H1 (cell line): ENCODE data around the gene TRIM7. TPM values are rescaled to one million over a fixed set of nuclear protein-coding genes. Genes with fewer than 3 reads are reported as not detected.
A peak's percentile ranks its signal among the peaks of the same experiment; 100 is the strongest.

ENCODE experiments used
- ASH2L ChIP-seq: fragments of 200-600, 300-600 bp; sonication (generic); IDR thresholded peaks from one replicate; pipeline ENCODE4 v1.7.1; 2017; ENCODE audit warnings: low read length
- BACH1 ChIP-seq: IDR thresholded peaks from 2 replicates; pipeline ENCODE4 v1.6.1; 2012; ENCODE audit warnings: low read length, improper control_type of control experiment
- CEBPB ChIP-seq: IDR thresholded peaks from 2 replicates; pipeline ENCODE4 v1.6.1; 2012; ENCODE audit warnings: low read depth, low read length
- EGR1 ChIP-seq: IDR thresholded peaks from 2 replicates; pipeline ENCODE4 v1.6.1; 2011; ENCODE audit warnings: low read depth, low read length, borderline replicate concordance
- FOSL1 ChIP-seq: IDR thresholded peaks from 2 replicates; pipeline ENCODE4 v1.6.1; 2011; ENCODE audit warnings: mild to moderate bottlenecking, low read depth, low read length, moderate library complexity; ENCODE audit not compliant: insufficient read depth
- GTF2F1 ChIP-seq: IDR thresholded peaks from 2 replicates; pipeline ENCODE4 v1.6.1; 2012; ENCODE audit warnings: low read depth, low read length, improper control_type of control experiment, borderline replicate concordance
- JUN ChIP-seq: IDR thresholded peaks from 2 replicates; pipeline ENCODE4 v1.6.1; 2011; ENCODE audit warnings: low read depth, mild to moderate bottlenecking, improper control_type of control experiment, low read length
- KDM4A ChIP-seq: IDR thresholded peaks from one replicate; pipeline ENCODE4 v1.7.1; 2012; ENCODE audit warnings: low read depth, mild to moderate bottlenecking, moderate library complexity, low read length, inconsistent platforms; ENCODE audit not compliant: severe bottlenecking
- MAFK ChIP-seq: IDR thresholded peaks from 2 replicates; pipeline ENCODE4 v1.6.1; 2012; ENCODE audit warnings: low read depth, mild to moderate bottlenecking, improper control_type of control experiment, low read length
- NRF1 ChIP-seq: IDR thresholded peaks from 2 replicates; pipeline ENCODE4 v1.6.1; 2011; ENCODE audit warnings: mild to moderate bottlenecking, low read depth, low read length, improper control_type of control experiment
- PHF8 ChIP-seq: fragments of 200-600 bp; sonication (generic); conservative IDR thresholded peaks from 2 replicates; pipeline ENCODE4 v1.7.1; 2012; ENCODE audit warnings: low read depth, mild to moderate bottlenecking, inconsistent platforms, low read length, moderate library complexity
- RAD21 ChIP-seq, 2 experiments: IDR thresholded peaks in 1 of 2; conservative IDR thresholded peaks in 1 of 2; 2 replicates each; pipeline ENCODE4 v1.6.1; 2011; ENCODE audit warnings: low read depth in 2 of 2, low read length in 2 of 2, improper control_type of control experiment in 1 of 2, inconsistent platforms in 1 of 2, mild to moderate bottlenecking in 1 of 2, moderate library complexity in 1 of 2
- RNF2 ChIP-seq: fragments of 200-900, 300-1000 bp; sonication (generic); IDR thresholded peaks from 2 replicates; pipeline ENCODE4 v1.7.1; 2016; ENCODE audit warnings: borderline replicate concordance, low read depth, mild to moderate bottlenecking, antibody characterized with exemption, low read length; ENCODE audit not compliant: poor library complexity, severe bottlenecking; ENCODE audit errors: missing control alignments
- SIRT6 ChIP-seq: IDR thresholded peaks from one replicate; pipeline ENCODE4 v1.7.1; 2012; ENCODE audit warnings: low read length, inconsistent platforms
- SP4 ChIP-seq: IDR thresholded peaks from 2 replicates; pipeline ENCODE4 v1.6.1; 2012; ENCODE audit warnings: low read length, inconsistent platforms
- TAF1 ChIP-seq: IDR thresholded peaks from 2 replicates; pipeline ENCODE4 v1.6.1; 2011; ENCODE audit warnings: mild to moderate bottlenecking, low read depth, low read length
- TAF7 ChIP-seq: optimal IDR thresholded peaks from 2 replicates; pipeline ENCODE3; 2011; ENCODE audit warnings: low read depth, mild to moderate bottlenecking, inconsistent platforms, low read length, moderate library complexity, borderline replicate concordance
- TEAD4 ChIP-seq: IDR thresholded peaks from 2 replicates; pipeline ENCODE4 v1.6.1; 2012; ENCODE audit warnings: low read depth, low read length, inconsistent platforms, mixed read lengths
- YY1 ChIP-seq: IDR thresholded peaks from 2 replicates; pipeline ENCODE4 v1.6.1; 2011; ENCODE audit warnings: low read depth, mild to moderate bottlenecking, low read length
- polyA plus RNA-seq, 7 experiments: library from polyadenylated mRNA; depleted of rRNA in 3 of 7; stranded (reverse) in 5 of 7; unstranded in 2 of 7; fragments of >200 nt in 5 of 7; fragments of 200-250 nt in 2 of 7; gene quantifications; 1 replicate in 5 of 7; 2 replicates in 1 of 7; 4 replicates in 1 of 7; pipeline versions ENCODE4 v1.2.1 to v1.2.3, GENCODE V29; 2011 to 2013; ENCODE audit warnings: missing spikeins in 2 of 7, mixed read lengths in 2 of 7
- total RNA-seq: library from RNA; stranded (reverse); fragmentation: NEBNext Ultra II Directional; extraction: Animal tissue kit (Norgen Biotek cat#: 25700); gene quantifications from 2 replicates; pipeline ENCODE4 v1.2.1, GENCODE V29; 2021
- TF ChIP-seq, protein P1 (sequence below): IDR thresholded peaks from 2 replicates; pipeline ENCODE4 v1.6.1; 2011; ENCODE audit warnings: low read length, improper control_type of control experiment
- TF ChIP-seq, protein P2 (sequence below): IDR thresholded peaks from 2 replicates; pipeline ENCODE4 v1.6.1; 2012; ENCODE audit warnings: low read length, inconsistent platforms

The TRIM7 gene
- total and polyA plus RNA-seq, 2 of the 8 experiments (the other 6 are each of a cell fraction or from before 2014, with no cell fraction given): 0.36 to 0.47 TPM

DNA sequence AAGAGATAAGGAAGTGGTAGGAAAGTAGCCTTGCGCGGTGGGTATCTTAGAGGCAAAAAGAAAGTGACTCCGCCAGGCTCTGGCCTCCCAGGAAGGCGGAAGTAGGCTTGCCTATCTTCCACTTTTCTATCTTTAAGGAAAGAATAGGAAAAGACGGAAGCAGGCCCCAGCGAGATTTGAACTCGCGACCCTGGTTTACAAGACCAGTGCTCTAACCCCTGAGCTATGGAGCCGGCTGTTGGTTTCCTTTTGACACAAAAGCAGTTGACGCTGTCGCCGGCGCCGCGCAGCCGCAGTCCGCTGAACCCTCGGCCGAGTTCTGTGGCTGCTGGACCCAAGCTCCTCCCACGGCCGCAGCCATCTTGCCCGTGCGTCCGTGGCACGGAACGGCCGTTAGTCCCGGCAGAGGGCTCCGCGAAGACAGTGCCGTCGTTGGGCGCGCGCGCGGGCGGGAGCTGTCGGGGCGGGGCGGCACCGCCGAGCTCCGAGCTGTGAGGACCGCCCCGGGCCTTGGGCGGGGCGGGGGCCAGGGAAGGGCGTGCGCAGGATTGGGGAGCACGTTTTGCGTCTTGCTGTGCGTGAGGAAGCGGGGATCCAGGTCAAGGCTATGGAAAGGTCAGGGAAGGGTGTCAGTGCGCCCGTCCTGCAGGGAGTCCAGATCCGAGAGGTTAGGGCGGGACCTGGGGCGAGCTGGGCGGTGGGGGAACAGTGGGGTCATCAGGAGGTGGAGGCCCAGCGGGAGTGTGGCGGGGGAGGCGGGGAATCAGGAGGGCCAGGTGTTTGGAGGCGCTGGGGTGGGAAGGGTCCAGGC, 13.3 kb downstream of the TRIM7 start (continued):
- TF ChIP-seq NRF1: peak; percentile 63
- TF ChIP-seq ASH2L: peak; percentile 97
- TF ChIP-seq RNF2: no peak
- peak; percentile 40; the same call in 1 of the 2 replicates for TF ChIP-seq CEBPB
- TF ChIP-seq, protein P1, sequence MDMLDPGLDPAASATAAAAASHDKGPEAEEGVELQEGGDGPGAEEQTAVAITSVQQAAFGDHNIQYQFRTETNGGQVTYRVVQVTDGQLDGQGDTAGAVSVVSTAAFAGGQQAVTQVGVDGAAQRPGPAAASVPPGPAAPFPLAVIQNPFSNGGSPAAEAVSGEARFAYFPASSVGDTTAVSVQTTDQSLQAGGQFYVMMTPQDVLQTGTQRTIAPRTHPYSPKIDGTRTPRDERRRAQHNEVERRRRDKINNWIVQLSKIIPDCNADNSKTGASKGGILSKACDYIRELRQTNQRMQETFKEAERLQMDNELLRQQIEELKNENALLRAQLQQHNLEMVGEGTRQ: no peak
- TF ChIP-seq TAF7: peak; percentile 55
- peak; percentile 78 for TF ChIP-seq EGR1
- TF ChIP-seq TAF1: 0 out of 2 replicates have a peak, but pooled peaks have one; percentile 40
- TF ChIP-seq FOSL1: no peak
- peak; percentile 95 for TF ChIP-seq YY1
- TF ChIP-seq SP4: peak; percentile 69; the same call in 1 of the 2 replicates
- TF ChIP-seq KDM4A: peak; percentile 30
- TF ChIP-seq JUN: no peak
- no peak for TF ChIP-seq GTF2F1
- TF ChIP-seq PHF8: peak; percentile 62
- TF ChIP-seq RAD21 (IDR thresholded peaks at IDR 0.05 in 1 of 2, conservative IDR thresholded peaks at IDR 0.05 in 1 of 2; ENCODE audit: low read depth in 2 of 2, low read length in 2 of 2): no peak
- TF ChIP-seq, protein P2, sequence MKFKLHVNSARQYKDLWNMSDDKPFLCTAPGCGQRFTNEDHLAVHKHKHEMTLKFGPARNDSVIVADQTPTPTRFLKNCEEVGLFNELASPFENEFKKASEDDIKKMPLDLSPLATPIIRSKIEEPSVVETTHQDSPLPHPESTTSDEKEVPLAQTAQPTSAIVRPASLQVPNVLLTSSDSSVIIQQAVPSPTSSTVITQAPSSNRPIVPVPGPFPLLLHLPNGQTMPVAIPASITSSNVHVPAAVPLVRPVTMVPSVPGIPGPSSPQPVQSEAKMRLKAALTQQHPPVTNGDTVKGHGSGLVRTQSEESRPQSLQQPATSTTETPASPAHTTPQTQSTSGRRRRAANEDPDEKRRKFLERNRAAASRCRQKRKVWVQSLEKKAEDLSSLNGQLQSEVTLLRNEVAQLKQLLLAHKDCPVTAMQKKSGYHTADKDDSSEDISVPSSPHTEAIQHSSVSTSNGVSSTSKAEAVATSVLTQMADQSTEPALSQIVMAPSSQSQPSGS: peak; percentile 59; the same call in 1 of the 2 replicates
- peak; percentile 80; the same call in 1 of the 2 replicates for TF ChIP-seq MAFK
- no peak for TF ChIP-seq SIRT6
- peak; percentile 80 for TF ChIP-seq BACH1
- peak; percentile 73; the same call in 1 of the 2 replicates for TF ChIP-seq TEAD4
